AG09319 (cell line): ENCODE measurements around the gene RBM38.
"Not testable (repeated sequence)": the region's sequence is repeated elsewhere in the genome, so short reads cannot be mapped to it uniquely, and the experiment has no call there.

Experiments used
- DNase-seq: peaks from one replicate; pipeline ENCODE4 v3.0.0-alpha.2; 2010; ENCODE audit warnings: low read depth; ENCODE audit errors: extremely low read depth
- CTCF ChIP-seq: IDR thresholded peaks from 2 replicates; pipeline ENCODE4 v1.5.1; 2011; ENCODE audit warnings: low read depth, mild to moderate bottlenecking, inconsistent platforms, low read length, moderate library complexity

Gene RBM38

GRCh38 chr20:57429159-57429496, 37.9 kb downstream of the RBM38 start:
- no peak for TF ChIP-seq CTCF
- DNase-seq = no peak

- DNase-seq = no peak
Measured at GRCh38 chr20:57429580-57430200, 38.5 kb downstream of the RBM38 start.

DNA sequence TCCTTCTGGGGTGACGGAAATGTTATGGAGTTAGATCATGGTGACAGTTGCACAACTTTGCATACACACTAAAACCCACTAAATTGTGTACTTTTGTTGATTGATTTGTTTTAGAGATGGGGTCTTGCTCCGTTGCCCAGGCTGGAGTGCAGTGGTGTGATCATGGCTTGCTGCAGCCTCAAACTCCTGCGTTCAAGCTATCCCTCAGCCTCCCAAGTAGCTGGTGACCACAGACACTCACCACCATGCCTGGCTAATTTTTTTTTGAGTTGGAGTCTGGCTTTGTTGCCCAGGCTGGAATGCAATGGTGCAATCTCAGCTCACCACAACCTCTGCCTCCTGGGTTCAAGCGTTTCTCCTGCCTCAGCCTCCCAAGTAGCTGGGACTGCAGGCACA, 39.0 kb downstream of the RBM38 start:
- DNase-seq = not testable (repeated sequence)

More at GRCh38 chr20:57429580-57430200, 38.5 kb downstream of the RBM38 start:
- TF ChIP-seq CTCF = no peak

- TF ChIP-seq CTCF = no peak
- DNase-seq = no peak
Measured at GRCh38 chr20:57431539-57431835, 40.3 kb downstream of the RBM38 start.

DNA sequence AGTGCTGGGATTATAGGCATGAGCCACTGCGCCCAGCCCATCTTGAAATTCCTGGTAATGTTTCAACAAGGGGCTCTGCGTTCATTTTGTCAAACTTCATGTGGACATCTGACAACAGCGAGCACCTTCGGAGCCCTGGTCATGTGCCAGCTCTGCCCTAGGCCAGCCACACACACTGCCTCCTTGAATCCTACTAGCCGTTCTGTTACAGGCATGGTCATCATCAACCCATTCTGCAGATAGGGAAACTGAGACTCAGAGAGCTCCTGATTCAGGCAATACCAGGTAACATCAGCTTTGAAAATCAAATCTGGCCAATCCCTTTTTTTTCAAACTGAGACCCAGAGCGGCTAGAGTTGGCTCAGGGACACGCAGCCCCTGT, 41.3 kb downstream of the RBM38 start:
- TF ChIP-seq CTCF = no peak
- no peak for DNase-seq

GRCh38 chr20:57432862-57433491, 41.8 kb downstream of the RBM38 start:
- DNase-seq = no peak

DNA sequence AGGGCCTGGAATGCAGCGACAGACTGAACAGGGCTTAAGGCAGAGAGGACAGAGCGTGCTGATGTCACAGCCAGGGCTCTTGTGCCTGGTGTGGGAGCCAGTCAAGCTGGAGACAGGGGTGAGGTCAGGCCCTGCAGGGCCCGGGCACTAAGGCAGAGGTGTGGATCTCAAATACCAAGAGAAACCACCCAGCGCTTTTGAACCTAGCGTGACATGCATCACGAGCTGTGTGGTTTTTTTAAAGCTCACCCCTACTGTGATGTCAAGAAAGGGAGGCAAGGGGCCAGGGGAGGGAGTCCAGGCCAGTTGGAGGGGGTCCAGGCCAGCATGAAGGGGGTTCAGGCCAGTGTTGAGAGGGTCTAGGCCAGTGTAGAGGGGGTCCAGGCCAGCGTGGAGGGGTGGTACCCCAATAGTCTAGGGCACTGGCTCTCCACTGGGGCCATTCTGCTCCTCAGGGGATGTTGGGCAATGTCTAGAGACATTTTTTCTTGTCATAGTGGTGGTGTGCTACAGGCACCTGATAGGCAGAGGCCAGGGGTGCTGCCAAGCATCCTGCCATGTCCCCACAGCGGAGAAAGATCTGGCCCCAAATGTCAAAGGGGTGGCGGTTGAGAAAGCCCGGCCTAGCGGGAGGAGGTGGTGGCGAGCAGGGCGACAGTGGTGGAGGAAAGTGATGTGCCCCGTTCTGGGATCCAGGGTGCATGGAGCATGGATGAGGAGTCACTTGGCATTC, 42.6 kb downstream of the RBM38 start:
- TF ChIP-seq CTCF = no peak
- no peak for DNase-seq

More at GRCh38 chr20:57432862-57433491, 41.8 kb downstream of the RBM38 start:
- TF ChIP-seq CTCF = no peak

GRCh38 chr20:57434390-57434700, 43.1 kb downstream of the RBM38 start:
- no peak for DNase-seq
- no peak for TF ChIP-seq CTCF
